VCaP (cell line): ENCODE measurements around the gene TMEM114.

Source experiments
- H3K27ac ChIP-seq: fragments of 450-650 bp; 2 replicates; pipeline ENCODE4 v1.5.1; 2017
- TF ChIP-seq, protein P1 (sequence below): fragments of 450-650 bp; conservative IDR thresholded peaks from 2 replicates; pipeline ENCODE4 v1.5.1; 2017; ENCODE audit warnings: mild to moderate bottlenecking, moderate library complexity

The TMEM114 gene

DNA sequence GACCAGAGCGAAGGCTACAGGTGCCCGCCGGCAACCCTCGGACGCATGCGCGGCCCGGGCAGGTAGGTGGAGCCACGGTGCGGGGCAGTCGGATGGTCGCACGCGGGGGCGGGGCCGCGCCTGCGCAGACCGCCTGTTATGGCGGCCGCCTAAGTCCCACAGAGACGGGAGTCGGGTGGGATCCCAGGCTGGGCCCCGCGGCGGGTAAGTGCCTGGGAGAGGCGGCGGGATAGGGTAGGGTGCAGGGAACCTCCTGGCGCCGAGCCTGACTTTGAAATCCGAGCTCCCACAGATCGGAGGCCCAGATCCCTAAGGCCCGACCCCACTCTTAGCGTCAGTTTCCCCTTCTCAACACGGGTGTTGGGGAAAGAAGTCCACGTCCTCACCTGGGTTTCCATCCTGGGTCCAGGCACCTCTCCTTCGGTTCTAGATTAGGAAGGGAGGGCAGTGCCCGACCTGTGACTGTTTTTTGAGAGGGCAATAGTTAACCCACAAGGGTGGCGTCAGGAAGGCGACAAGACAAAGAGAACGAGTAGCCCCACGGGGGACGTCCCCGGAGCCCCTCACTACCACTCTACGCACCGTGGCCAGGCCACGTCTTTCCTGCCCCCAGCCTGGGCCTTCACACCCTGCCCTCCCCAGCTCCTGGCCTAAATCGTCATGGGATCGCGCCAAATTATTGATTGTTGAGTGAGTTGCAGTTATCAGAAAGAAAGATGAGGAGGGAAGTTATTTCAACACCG lies 31.4 kb upstream of the TMEM114 start, which contains the start of gene METTL22:
METTL22 (plus strand) TSS at position 127 of the 743 bp plus-strand sequence. CDS start 3,968 bp downstream, outside the sequence.
- H3K27ac ChIP-seq: peak within 1 kb of the TSS; percentile 65; the same call in 1 of the 2 replicates
- TF ChIP-seq, protein P1, sequence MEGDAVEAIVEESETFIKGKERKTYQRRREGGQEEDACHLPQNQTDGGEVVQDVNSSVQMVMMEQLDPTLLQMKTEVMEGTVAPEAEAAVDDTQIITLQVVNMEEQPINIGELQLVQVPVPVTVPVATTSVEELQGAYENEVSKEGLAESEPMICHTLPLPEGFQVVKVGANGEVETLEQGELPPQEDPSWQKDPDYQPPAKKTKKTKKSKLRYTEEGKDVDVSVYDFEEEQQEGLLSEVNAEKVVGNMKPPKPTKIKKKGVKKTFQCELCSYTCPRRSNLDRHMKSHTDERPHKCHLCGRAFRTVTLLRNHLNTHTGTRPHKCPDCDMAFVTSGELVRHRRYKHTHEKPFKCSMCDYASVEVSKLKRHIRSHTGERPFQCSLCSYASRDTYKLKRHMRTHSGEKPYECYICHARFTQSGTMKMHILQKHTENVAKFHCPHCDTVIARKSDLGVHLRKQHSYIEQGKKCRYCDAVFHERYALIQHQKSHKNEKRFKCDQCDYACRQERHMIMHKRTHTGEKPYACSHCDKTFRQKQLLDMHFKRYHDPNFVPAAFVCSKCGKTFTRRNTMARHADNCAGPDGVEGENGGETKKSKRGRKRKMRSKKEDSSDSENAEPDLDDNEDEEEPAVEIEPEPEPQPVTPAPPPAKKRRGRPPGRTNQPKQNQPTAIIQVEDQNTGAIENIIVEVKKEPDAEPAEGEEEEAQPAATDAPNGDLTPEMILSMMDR: no peak

- TF ChIP-seq, protein P1: no peak
- peak overlapping the region; percentile 65; the same call in 1 of the 2 replicates for H3K27ac ChIP-seq
Measured at GRCh38 chr16:8621222-8621571, 30.9 kb upstream of the TMEM114 start.

DNA sequence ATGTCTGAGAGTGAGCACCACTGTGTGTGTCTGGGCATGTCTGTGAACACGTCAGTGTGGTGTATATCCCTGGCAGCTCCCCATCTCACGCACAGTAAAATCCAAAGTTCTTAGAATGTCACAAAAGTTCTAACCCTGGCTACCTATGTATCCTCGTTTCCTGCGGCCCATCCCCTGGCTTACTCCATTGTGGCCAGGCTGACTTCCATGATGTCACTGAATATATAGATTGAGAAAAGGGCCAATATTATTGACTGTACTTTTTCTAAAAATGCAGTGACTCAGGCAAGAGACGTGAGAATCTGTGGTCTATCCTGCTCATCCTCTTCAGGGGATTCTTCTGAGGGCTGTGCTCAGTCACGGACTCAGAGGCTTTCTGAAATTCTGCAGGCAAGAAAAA lies 30.2 kb upstream of the TMEM114 start:
- TF ChIP-seq, protein P1: no peak
- no peak overlapping the region for H3K27ac ChIP-seq

DNA sequence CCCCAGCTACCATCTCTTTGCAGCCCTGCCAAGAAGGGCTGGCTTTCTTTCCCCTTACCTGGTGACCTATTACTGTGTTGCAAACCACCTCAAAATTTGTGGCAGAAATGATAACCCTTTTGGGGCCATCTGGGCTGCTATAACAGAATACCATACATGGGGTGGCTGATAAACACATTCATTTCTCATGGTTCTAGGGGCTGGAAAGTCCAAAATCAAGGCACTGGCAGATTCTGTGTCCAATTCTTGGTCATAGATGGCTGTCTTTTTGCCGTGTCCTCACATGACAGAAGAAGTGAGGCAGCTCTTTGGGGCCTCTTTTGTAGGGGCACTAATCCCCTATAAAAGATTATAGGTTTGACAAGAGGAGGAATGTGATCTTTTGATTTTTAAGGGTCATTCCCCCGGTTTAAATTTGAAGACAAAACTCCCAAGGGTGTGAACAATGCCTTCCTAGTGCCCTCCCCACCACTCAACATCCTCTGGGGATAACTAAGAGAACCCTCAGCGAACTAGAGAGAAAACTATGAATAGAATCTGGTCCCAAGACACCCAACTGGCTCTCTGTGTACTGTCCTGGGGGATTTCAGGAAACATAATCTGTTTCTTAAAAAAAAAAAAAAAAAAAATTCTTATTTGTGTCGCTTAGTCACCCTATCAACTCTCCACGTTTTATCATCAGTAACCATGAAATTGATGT lies 29.5 kb upstream of the TMEM114 start:
- TF ChIP-seq, protein P1: no peak
- H3K27ac ChIP-seq: no peak overlapping the region

GRCh38 chr16:8614435-8615029 lies 24.2 kb upstream of the TMEM114 start:
- TF ChIP-seq, protein P1: no peak

DNA sequence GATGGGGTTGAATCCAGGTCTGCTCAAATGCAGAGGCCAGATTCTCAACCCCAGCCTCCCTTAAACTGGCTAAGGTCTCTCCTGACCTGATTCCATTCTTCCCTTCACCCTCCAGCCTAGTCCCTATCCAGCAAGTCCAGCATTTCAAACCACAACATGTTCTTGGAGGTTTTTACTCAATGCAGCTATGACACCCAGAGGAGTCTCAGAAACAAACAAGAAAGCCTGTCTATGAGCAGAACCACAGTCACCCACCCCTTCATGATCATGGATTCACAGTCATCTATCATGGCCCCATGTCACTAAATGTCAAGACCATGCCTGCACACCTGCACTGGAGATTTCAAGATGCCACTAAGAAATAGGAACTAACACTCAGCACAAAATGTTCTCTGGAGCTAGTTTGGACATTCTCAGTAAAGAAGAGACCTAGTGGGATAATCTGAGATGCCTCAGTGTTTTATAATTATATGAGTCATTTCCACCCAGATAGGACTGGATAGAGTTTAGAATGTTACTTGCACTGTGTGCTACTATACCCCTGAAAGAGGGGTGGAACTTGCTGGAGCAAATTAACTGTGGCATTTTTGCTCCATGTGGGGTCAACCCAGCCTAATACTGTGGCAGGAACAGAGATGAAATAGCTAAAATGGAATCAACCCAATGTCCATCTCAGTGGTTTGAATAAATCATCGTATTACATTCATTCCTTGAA lies 21.7 kb upstream of the TMEM114 start:
- TF ChIP-seq, protein P1: no peak
- no peak overlapping the region for H3K27ac ChIP-seq

More at GRCh38 chr16:8614435-8615029, 24.2 kb upstream of the TMEM114 start:
- no peak overlapping the region for H3K27ac ChIP-seq

DNA sequence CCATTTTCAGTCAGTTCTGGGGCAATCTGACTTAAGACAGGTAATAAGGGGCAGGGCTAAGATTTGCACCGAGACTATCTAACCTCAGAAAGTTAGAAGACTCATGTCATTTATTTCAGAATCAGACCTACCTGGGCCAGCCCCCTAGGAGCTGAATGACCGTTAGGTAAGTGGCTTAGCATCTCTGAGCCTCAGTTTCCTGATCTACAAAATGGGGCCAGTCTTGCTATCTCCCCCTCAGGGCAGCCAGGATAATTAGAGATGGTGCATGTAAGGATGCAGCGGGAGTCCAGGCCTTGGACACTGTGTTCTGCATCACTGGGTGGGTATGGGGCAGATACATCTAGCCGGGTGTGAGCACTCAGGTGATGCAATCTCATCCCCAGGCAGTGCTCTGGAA lies 20.8 kb upstream of the TMEM114 start:
- no peak overlapping the region for H3K27ac ChIP-seq
- TF ChIP-seq, protein P1: no peak
